ENCODE measurements around the gene NCMAP.

GRCh38 chr1:24525606-24526005 lies 30.3 kb upstream of the NCMAP start:
- TF ChIP-seq TAF1 (IDR thresholded peaks at IDR 0.05; ENCODE audit: borderline replicate concordance, insufficient read depth, low read length) (no peak), SIN3A (IDR thresholded peaks at IDR 0.05; ENCODE audit: borderline replicate concordance, insufficient read depth, low read length) (no peak), REST (IDR thresholded peaks at IDR 0.05; ENCODE audit: insufficient read depth in 1 of 2, low read depth in 2 of 2, low read length in 2 of 2) (no peak)

Data from PFSK-1 (cell line).